Panc1 (cell line): ENCODE data around the gene TMED9. TPM values are rescaled to one million over a fixed set of nuclear protein-coding genes. Genes with fewer than 3 reads are reported as not detected.

ENCODE experiments used
- ATAC-seq: fragments of 200-7000 bp; cut with Tn5 transposase; 2 replicates; pipeline ENCODE4 v1.9.1; 2020; ENCODE audit warnings: mild to moderate bottlenecking, moderate library complexity
- BruUV-seq: library from RNA; stranded (reverse); fragments of 400-500 nt; replicated peaks from 2 replicates; lab custom pipeline; 2021; lab: Mats Ljungman, UMichigan
- CTCF ChIA-PET: fragments of 300-600 bp; sonication (Branson Sonifier 250); formaldehyde crosslinking; loops from one replicate; lab custom pipeline; 2022; ENCODE audit warnings: antibody characterized with exemption; lab: Charles Lee
- POLR2A ChIA-PET: fragments of 300-600 bp; sonication (Branson Sonifier 250); formaldehyde crosslinking; loops from one replicate; lab custom pipeline; 2022; ENCODE audit warnings: antibody characterized with exemption; lab: Charles Lee
- DNase-seq: peaks from one replicate; pipeline ENCODE4 v3.0.0-alpha.2; 2010; ENCODE audit warnings: low read depth, low spot score
- H3K27ac ChIP-seq: 2 replicates; pipeline ENCODE4 v1.5.1; 2011; ENCODE audit warnings: mild to moderate bottlenecking, low read length, inconsistent platforms
- H3K27me3 ChIP-seq: fragments of 200-500 bp; sonication (Bioruptor generic); 2 replicates; pipeline ENCODE4 v1.6.0; 2014; ENCODE audit warnings: low read length, inconsistent platforms; ENCODE audit not compliant: control insufficient read depth, insufficient read depth
- H3K36me3 ChIP-seq: fragments of 200-500 bp; sonication (Bioruptor generic); 2 replicates; pipeline ENCODE4 v1.5.1; 2014; ENCODE audit warnings: inconsistent platforms, mild to moderate bottlenecking, low read length, moderate library complexity; ENCODE audit not compliant: control insufficient read depth, insufficient read depth
- H3K4me1 ChIP-seq: 2 replicates; pipeline ENCODE4 v1.5.1; 2011; ENCODE audit warnings: inconsistent platforms, mild to moderate bottlenecking, low read length, moderate library complexity; ENCODE audit not compliant: control insufficient read depth, insufficient read depth
- H3K4me3 ChIP-seq, 2 experiments: 2 replicates each; pipeline ENCODE4 v1.5.1; 2011 to 2012; ENCODE audit warnings: low read depth in 2 of 2, low read length in 2 of 2, mild to moderate bottlenecking in 2 of 2, inconsistent platforms in 1 of 2, moderate library complexity in 1 of 2
- H3K9me3 ChIP-seq: fragments of 200-500 bp; sonication (Bioruptor generic); 2 replicates; pipeline ENCODE4 v1.5.1; 2014; ENCODE audit warnings: low read depth, mild to moderate bottlenecking, inconsistent platforms, low read length, moderate library complexity; ENCODE audit not compliant: control insufficient read depth, insufficient read depth
- CTCF ChIP-seq: fragments of 450-650 bp; IDR thresholded peaks from 2 replicates; pipeline ENCODE4 v1.5.1; 2017; ENCODE audit warnings: mild to moderate bottlenecking
- POLR2AphosphoS5 ChIP-seq: IDR thresholded peaks from 2 replicates; pipeline ENCODE4 v1.6.1; 2012; ENCODE audit warnings: mild to moderate bottlenecking, low read depth, low read length, moderate library complexity
- REST ChIP-seq, 2 experiments: IDR thresholded peaks; 2 replicates each; pipeline ENCODE4 v1.6.1; 2011 to 2012; ENCODE audit warnings: low read depth in 2 of 2, control low read depth in 1 of 2, low read length in 1 of 2, mild to moderate bottlenecking in 1 of 2, moderate library complexity in 1 of 2; ENCODE audit not compliant: insufficient read depth in 1 of 2
- SIN3A ChIP-seq: IDR thresholded peaks from 2 replicates; pipeline ENCODE4 v1.6.1; 2012; ENCODE audit warnings: low read depth, mild to moderate bottlenecking, low read length, moderate library complexity, borderline replicate concordance; ENCODE audit not compliant: insufficient read depth
- TCF7L2 ChIP-seq: IDR thresholded peaks from 2 replicates; pipeline ENCODE4 v1.6.1; 2011; ENCODE audit warnings: mild to moderate bottlenecking, low read depth, low read length, inconsistent platforms
- in situ Hi-C: cut with HindIII; loops from 2 replicates; pipeline ENCODE4 v1.10.0; 2016; ENCODE audit warnings: low sequenced_read_pairs, low pct_unique_long_range_greater_than_20kb
- intact Hi-C: fragments of 100-400 bp; cut with micrococcal nuclease; formaldehyde crosslinking; loops from one replicate; pipeline ENCODE4 v1.10.0; 2022; ENCODE audit not compliant: unreplicated experiment
- total RNA-seq: library from RNA; stranded (reverse); gene quantifications from one replicate; pipeline ENCODE4 v1.2.1, GENCODE V29; 2021; ENCODE audit not compliant: unreplicated experiment

The TMED9 gene
- total RNA-seq, 1 experiment from 2014 or later = 293 TPM

- no peak overlapping the region for H3K4me3 ChIP-seq
- no TSS peak for BruUV-seq
- no peak overlapping the region for H3K27ac ChIP-seq
- peak; percentile 91 for ATAC-seq
- TF ChIP-seq CTCF = peak; percentile 96
- no peak for TF ChIP-seq POLR2AphosphoS5
- H3K36me3 ChIP-seq = no peaks in the 10 kb centered on the region
- no peaks in the 10 kb centered on the region for H3K4me1 ChIP-seq
- H3K9me3 ChIP-seq = no peaks in the 10 kb centered on the region
- ChIA-PET POLR2A (interaction anchor here (0.6 to 0.7 kb wide), 2 partner anchors 162 to 239 kb away, joined by 4 to 5 read pairs; no protein-coding TSS in a partner anchor), CTCF (interaction anchor here (0.5 to 0.9 kb wide), 2 partner anchors 50 to 127 kb away, joined by 3 to 4 read pairs; no protein-coding TSS in a partner anchor)
- in situ Hi-C loops (no loop called here), intact Hi-C loops (no loop called here)
- DNase-seq = no peak
- H3K27me3 ChIP-seq = no peaks in the 10 kb centered on the region
These were observed 15.6 kb downstream of the TMED9 start for GRCh38 chr5:177607452-177608192.

- Histone ChIP-seq H3K9me3 (no peaks in the 10 kb centered on the region), H3K36me3 (no peaks in the 10 kb centered on the region), H3K4me1 (no peaks in the 10 kb centered on the region), H3K27me3 (no peaks in the 10 kb centered on the region), H3K4me3 (no peak overlapping the region), H3K27ac (no peak overlapping the region)
- BruUV-seq = no TSS peak
- TF ChIP-seq REST (IDR thresholded peaks at IDR 0.05; ENCODE audit: insufficient read depth in 1 of 2, low read depth in 2 of 2, low read length in 1 of 2) = no peak
- no peak for TF ChIP-seq SIN3A
- no peak for TF ChIP-seq TCF7L2
- no peak for TF ChIP-seq CTCF
- TF ChIP-seq POLR2AphosphoS5 = no peak
- intact Hi-C loops = no loop called here
- in situ Hi-C loops = no loop called here
- ChIA-PET CTCF (no interaction called here), POLR2A (interaction anchor here (0.6 to 0.7 kb wide), 2 partner anchors 162 to 240 kb away, joined by 4 to 5 read pairs; no protein-coding TSS in a partner anchor)
- ATAC-seq = no peak
- no peak for DNase-seq
These were observed 16.5 kb downstream of the TMED9 start for GRCh38 chr5:177608243-177609075.
